DND-41 (cell line): Measurements from ENCODE around the gene ADI1.

Experiments used
- EZH2 ChIP-seq: IDR thresholded peaks from 3 replicates; pipeline ENCODE4 v1.6.1; 2012; ENCODE audit warnings: borderline replicate concordance, low read depth, mild to moderate bottlenecking, moderate library complexity, low read length, inconsistent platforms; ENCODE audit not compliant: severe bottlenecking
- TF ChIP-seq, protein P1 (sequence below): IDR thresholded peaks from 2 replicates; pipeline ENCODE4 v1.5.1; 2012; ENCODE audit warnings: borderline replicate concordance, low read length, moderate library complexity, mild to moderate bottlenecking; ENCODE audit not compliant: poor library complexity, severe bottlenecking; ENCODE audit errors: extremely low read depth

DNA sequence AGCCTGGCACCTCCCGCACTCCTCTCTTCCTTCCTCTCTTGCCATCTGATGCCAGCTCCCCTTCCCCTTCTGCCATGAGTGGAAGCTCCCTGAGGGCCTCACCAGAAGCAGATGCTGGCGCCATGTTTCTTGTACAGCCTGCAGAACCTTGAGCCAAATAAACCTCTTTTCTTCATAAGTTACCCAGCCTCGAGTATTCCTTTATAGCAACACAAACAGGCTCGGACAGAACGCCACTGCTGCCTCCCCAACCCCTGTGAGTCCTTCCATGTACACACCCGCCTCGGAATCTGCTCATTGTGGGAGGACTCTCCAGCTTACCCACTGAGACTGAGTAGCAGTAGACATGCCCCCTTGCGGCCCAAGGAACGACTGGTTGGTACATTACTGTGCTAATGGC, 47.5 kb upstream of the ADI1 start:
- TF ChIP-seq, protein P1, sequence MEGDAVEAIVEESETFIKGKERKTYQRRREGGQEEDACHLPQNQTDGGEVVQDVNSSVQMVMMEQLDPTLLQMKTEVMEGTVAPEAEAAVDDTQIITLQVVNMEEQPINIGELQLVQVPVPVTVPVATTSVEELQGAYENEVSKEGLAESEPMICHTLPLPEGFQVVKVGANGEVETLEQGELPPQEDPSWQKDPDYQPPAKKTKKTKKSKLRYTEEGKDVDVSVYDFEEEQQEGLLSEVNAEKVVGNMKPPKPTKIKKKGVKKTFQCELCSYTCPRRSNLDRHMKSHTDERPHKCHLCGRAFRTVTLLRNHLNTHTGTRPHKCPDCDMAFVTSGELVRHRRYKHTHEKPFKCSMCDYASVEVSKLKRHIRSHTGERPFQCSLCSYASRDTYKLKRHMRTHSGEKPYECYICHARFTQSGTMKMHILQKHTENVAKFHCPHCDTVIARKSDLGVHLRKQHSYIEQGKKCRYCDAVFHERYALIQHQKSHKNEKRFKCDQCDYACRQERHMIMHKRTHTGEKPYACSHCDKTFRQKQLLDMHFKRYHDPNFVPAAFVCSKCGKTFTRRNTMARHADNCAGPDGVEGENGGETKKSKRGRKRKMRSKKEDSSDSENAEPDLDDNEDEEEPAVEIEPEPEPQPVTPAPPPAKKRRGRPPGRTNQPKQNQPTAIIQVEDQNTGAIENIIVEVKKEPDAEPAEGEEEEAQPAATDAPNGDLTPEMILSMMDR: no peak
- no peak for TF ChIP-seq EZH2
